Erythroblast (primary cell): ENCODE measurements around the gene CTNNA3.

Experiments used
- GATA1 ChIP-seq: IDR thresholded peaks from 2 replicates; pipeline ENCODE4 v1.6.1; 2011; ENCODE audit warnings: low read depth, mild to moderate bottlenecking, control low read depth, low read length, moderate library complexity
- POLR2A ChIP-seq: IDR thresholded peaks from 2 replicates; pipeline ENCODE4 v1.6.1; 2011; ENCODE audit warnings: mild to moderate bottlenecking, low read length

DNA sequence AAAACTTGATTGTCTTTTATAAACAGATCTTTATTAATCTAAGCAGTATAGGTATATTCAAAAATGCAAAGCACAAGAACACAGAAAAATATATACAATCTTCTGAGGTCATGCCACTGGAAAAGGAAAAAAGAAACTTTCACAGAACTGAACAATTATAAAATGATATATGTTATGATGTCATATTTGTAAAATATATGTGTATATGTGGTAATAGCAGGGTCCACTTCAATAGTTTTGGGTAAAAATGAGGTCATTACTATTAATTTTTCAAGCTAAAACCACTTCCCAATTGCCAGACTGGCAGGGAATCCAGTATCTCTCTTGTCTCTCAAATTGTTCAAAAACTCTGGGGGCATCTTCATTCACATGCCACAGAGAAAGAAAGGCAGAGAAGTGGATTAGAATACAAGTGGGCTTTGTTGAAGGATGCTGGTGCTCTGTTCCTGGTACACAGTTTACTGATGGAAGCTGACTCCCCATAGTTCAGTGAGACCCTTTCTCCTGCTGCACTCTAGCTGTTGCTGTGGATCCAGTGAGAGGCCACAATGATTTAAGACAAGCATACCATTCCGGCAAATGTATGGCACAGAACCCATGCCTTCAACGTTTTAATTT, 19.7 kb downstream of the CTNNA3 start:
- TF ChIP-seq POLR2A (no peak), GATA1 (no peak)
